Loucy (cell line): Measurements from ENCODE around the gene DAB1.

Experiments
- H2AFZ ChIP-seq: fragments of 200-600 bp; sonication (generic); 2 replicates; pipeline ENCODE4 v1.6.0; 2016; ENCODE audit warnings: antibody characterized with exemption, mild to moderate bottlenecking, low read length, moderate library complexity
- H3F3A ChIP-seq: fragments of 200-600 bp; 2 replicates; pipeline ENCODE4 v1.6.0; 2016; ENCODE audit warnings: antibody characterized with exemption, low read depth, mild to moderate bottlenecking
- H3K27me3 ChIP-seq: fragments of 200-600 bp; sonication (generic); 2 replicates; pipeline ENCODE4 v1.6.1; 2014; ENCODE audit warnings: low read length, mild to moderate bottlenecking; ENCODE audit not compliant: insufficient read depth, poor library complexity, severe bottlenecking
- H3K36me3 ChIP-seq: fragments of 200-600 bp; sonication (generic); 2 replicates; pipeline ENCODE4 v1.6.1; 2016; ENCODE audit warnings: low read length; ENCODE audit not compliant: insufficient read depth
- H3K4me1 ChIP-seq: fragments of 200-600 bp; sonication (generic); 2 replicates; pipeline ENCODE4 v1.5.1; 2014; ENCODE audit warnings: low read length, mild to moderate bottlenecking; ENCODE audit not compliant: insufficient read depth, poor library complexity, severe bottlenecking
- H3K4me2 ChIP-seq: fragments of 200-600 bp; sonication (generic); 2 replicates; pipeline ENCODE4 v1.6.0; 2014; ENCODE audit warnings: antibody characterized with exemption, low read length, low read depth, mild to moderate bottlenecking; ENCODE audit not compliant: poor library complexity, severe bottlenecking
- H3K4me3 ChIP-seq: fragments of 200-600 bp; sonication (generic); 2 replicates; pipeline ENCODE4 v1.5.1; 2014; ENCODE audit warnings: low read length, mild to moderate bottlenecking, mixed read lengths; ENCODE audit not compliant: poor library complexity, severe bottlenecking
- H3K79me2 ChIP-seq: fragments of 200-600 bp; sonication (generic); 2 replicates; pipeline ENCODE4 v1.6.1; 2014; ENCODE audit warnings: low read length; ENCODE audit not compliant: insufficient read depth
- H3K9ac ChIP-seq: fragments of 200-600 bp; sonication (generic); 2 replicates; pipeline ENCODE4 v1.6.0; 2014; ENCODE audit warnings: mild to moderate bottlenecking, low read depth, low read length, moderate library complexity; ENCODE audit not compliant: poor library complexity, severe bottlenecking
- H3K9me2 ChIP-seq: fragments of 200-600 bp; sonication (generic); replicated peaks from 2 replicates; pipeline ENCODE4 v1.6.1; 2016; ENCODE audit warnings: low read depth, low read length, mixed read lengths
- H3K9me3 ChIP-seq: fragments of 200-600 bp; sonication (generic); 2 replicates; pipeline ENCODE4 v1.6.1; 2014; ENCODE audit warnings: mild to moderate bottlenecking, antibody characterized with exemption, low read length, low read depth; ENCODE audit not compliant: insufficient read depth
- H4K20me1 ChIP-seq: fragments of 200-600 bp; sonication (generic); 2 replicates; pipeline ENCODE4 v1.6.0; 2014; ENCODE audit warnings: antibody characterized with exemption, low read length, mild to moderate bottlenecking; ENCODE audit not compliant: insufficient read depth, poor library complexity, severe bottlenecking
- CTCF ChIP-seq: fragments of 200-600 bp; sonication (generic); conservative IDR thresholded peaks from 2 replicates; pipeline ENCODE4 v1.5.1; 2014; ENCODE audit warnings: mild to moderate bottlenecking, antibody characterized with exemption, low read length
- EZH2phosphoT487 ChIP-seq: fragments of 200-600 bp; IDR thresholded peaks from 2 replicates; pipeline ENCODE4 v1.6.1; 2018; ENCODE audit warnings: antibody characterized with exemption, mild to moderate bottlenecking, moderate library complexity, borderline replicate concordance

The DAB1 gene

DNA sequence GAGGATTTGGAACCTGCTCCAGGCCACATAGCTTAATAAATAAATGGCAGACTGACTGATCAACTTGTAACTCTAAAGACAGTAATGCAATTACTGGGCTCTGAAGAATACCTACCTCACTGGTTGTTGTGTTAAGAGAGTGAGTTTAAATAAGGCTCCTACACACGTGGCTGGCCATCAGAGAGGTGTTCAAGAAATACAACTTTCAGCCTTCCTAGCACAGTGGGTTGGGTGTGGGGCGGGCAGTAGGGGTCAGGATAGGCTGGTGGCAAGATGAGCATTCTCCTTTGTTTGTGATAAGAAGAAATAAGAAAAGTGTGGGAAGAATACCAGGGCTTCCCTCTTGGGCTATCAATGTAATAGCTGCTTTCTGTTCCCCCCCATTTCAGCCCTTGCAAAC is 151.3 kb downstream of the DAB1 start:
- Histone ChIP-seq H3K4me1 (peaks cover 12% of the 10 kb centered on the region), H3K27me3 (no peaks in the 10 kb centered on the region), H3K4me3 (no peak overlapping the region), H3K79me2 (no peaks in the 10 kb centered on the region), H3K9me2 (no peaks in the 10 kb centered on the region), H3K36me3 (no peaks in the 10 kb centered on the region), H3F3A (no peaks in the 10 kb centered on the region), H3K9me3 (no peaks in the 10 kb centered on the region), H3K4me2 (no peak overlapping the region), H2AFZ (no peak overlapping the region), H3K9ac (no peak overlapping the region), H4K20me1 (no peaks in the 10 kb centered on the region)
- TF ChIP-seq CTCF (no peak), EZH2phosphoT487 (no peak)

GRCh38 chr1:57272150-57272549 is 151.7 kb downstream of the DAB1 start:
- no peaks in the 10 kb centered on the region for H3K9me2 ChIP-seq
- H4K20me1 ChIP-seq = no peaks in the 10 kb centered on the region
- no peak for TF ChIP-seq EZH2phosphoT487
- TF ChIP-seq CTCF = no peak
- H2AFZ ChIP-seq = no peak overlapping the region
- H3K4me3 ChIP-seq = no peak overlapping the region
- H3K9ac ChIP-seq = no peak overlapping the region
- no peak overlapping the region for H3K4me2 ChIP-seq
- peaks cover 12% of the 10 kb centered on the region for H3K4me1 ChIP-seq
- no peaks in the 10 kb centered on the region for H3K79me2 ChIP-seq
- H3F3A ChIP-seq = no peaks in the 10 kb centered on the region
- H3K9me3 ChIP-seq = no peaks in the 10 kb centered on the region
- no peaks in the 10 kb centered on the region for H3K27me3 ChIP-seq
- H3K36me3 ChIP-seq = no peaks in the 10 kb centered on the region

DNA sequence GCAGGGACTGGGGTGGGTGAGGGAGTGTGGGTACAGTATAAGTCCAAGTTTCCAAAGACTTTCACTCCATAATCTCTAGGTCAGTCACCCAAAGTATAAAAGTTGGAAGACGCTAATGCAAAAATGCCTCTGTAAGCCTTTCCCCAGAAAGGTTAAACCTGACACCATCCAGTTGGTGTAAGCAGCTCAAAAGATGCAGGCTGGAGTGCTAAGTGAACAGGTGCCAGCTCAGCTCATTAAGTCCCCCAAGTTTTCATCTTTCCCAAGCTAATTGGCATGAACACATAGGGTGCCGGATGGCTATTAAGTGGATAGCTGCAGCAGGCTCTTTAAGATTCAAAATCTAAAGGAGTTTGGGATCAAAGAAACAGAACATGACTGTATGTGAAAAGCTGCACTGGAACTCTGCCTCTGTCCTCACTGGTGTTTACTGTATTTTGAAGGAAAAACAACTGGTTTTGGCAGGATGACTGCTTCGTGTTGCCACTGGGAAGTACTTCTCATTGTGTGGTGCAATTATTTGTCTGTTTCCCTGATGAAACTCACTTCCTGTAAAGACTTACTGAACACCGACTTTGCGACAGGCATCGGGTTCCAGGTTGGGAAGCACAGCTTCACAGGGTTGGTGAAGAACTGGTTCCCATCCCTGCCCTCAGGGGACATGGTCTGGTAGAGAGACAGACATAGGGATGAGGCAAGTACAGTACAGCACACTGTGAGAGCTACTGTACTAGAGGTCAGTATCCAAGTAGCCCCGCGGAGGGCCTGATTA is 152.7 kb downstream of the DAB1 start:
- no peak overlapping the region for H3K4me3 ChIP-seq
- no peaks in the 10 kb centered on the region for H3K79me2 ChIP-seq
- H2AFZ ChIP-seq = no peak overlapping the region
- TF ChIP-seq CTCF = no peak
- TF ChIP-seq EZH2phosphoT487 = no peak
- no peaks in the 10 kb centered on the region for H3K36me3 ChIP-seq
- H3K9ac ChIP-seq = no peak overlapping the region
- no peak overlapping the region for H3K4me2 ChIP-seq
- no peaks in the 10 kb centered on the region for H3K9me3 ChIP-seq
- H4K20me1 ChIP-seq = no peaks in the 10 kb centered on the region
- no peaks in the 10 kb centered on the region for H3F3A ChIP-seq
- H3K4me1 ChIP-seq = peaks cover 12% of the 10 kb centered on the region
- no peaks in the 10 kb centered on the region for H3K27me3 ChIP-seq
- no peaks in the 10 kb centered on the region for H3K9me2 ChIP-seq
